Epithelial cell of proximal tubule (primary cell): ENCODE data around the gene SPEM1. TPM values are rescaled to one million over a fixed set of nuclear protein-coding genes. Genes with fewer than 3 reads are reported as not detected.

Experiments
- DNase-seq: peaks from one replicate; pipeline ENCODE4 v3.0.0-alpha.2; 2011; ENCODE audit warnings: low read depth
- H3K4me3 ChIP-seq: 2 replicates; pipeline ENCODE4 v1.5.1; 2011; ENCODE audit warnings: low read depth, mild to moderate bottlenecking, low read length
- CTCF ChIP-seq: conservative IDR thresholded peaks from 2 replicates; pipeline ENCODE4 v1.5.1; 2012; ENCODE audit warnings: low read depth, mild to moderate bottlenecking, low read length
- total RNA-seq: library from RNA; depleted of rRNA; stranded (reverse); fragments of >200 nt; gene quantifications from 2 replicates; pipeline ENCODE4 v1.2.3, GENCODE V29; 2015

The SPEM1 gene
- not detected in 2 replicates for total RNA-seq

- no peak for TF ChIP-seq CTCF
- DNase-seq = no peak
- H3K4me3 ChIP-seq = no peak within 1 kb of the TSS
Observed at GRCh38 chr17:7419819-7420610, at the start of gene SPEM1. Gene SPEM1, plus strand, starts transcription at chr17:7420324. Its CDS starts 61 bp downstream, at chr17:7420385.

- no peak for TF ChIP-seq CTCF
- no peak overlapping the region for H3K4me3 ChIP-seq
- DNase-seq = no peak
Observed at GRCh38 chr17:7370853-7371252, 49.3 kb upstream of the SPEM1 start.

GRCh38 chr17:7374353-7374752 lies 45.8 kb upstream of the SPEM1 start:
- H3K4me3 ChIP-seq = no peak overlapping the region
- no peak for TF ChIP-seq CTCF

GRCh38 chr17:7379134-7379533 lies 41.0 kb upstream of the SPEM1 start:
- TF ChIP-seq CTCF = no peak
- DNase-seq = no peak
- H3K4me3 ChIP-seq = no peak overlapping the region

More at GRCh38 chr17:7374353-7374752, 45.8 kb upstream of the SPEM1 start:
- no peak for DNase-seq

DNA sequence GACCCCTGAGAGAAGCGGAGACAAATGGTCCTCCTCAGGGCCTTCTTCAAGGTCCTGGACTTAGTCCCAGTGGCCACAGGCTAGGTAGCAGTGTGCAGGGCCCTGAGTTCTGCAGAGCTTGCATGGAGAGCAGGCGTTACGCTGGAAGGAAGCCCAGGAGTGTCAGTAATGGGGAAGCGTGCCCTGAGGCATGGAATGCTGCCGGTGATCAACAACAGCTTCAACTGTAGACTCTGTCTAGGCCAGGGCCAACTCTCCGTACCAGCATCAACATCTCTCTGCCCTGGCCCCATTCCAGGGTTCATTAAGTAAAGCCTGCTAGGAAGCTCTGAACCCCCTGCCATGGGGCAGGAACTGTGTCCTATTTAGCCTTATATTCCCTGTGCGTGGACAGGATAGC lies 39.8 kb upstream of the SPEM1 start:
- no peak for DNase-seq
- peak overlapping the region; percentile 81 for H3K4me3 ChIP-seq
- TF ChIP-seq CTCF = no peak

DNA sequence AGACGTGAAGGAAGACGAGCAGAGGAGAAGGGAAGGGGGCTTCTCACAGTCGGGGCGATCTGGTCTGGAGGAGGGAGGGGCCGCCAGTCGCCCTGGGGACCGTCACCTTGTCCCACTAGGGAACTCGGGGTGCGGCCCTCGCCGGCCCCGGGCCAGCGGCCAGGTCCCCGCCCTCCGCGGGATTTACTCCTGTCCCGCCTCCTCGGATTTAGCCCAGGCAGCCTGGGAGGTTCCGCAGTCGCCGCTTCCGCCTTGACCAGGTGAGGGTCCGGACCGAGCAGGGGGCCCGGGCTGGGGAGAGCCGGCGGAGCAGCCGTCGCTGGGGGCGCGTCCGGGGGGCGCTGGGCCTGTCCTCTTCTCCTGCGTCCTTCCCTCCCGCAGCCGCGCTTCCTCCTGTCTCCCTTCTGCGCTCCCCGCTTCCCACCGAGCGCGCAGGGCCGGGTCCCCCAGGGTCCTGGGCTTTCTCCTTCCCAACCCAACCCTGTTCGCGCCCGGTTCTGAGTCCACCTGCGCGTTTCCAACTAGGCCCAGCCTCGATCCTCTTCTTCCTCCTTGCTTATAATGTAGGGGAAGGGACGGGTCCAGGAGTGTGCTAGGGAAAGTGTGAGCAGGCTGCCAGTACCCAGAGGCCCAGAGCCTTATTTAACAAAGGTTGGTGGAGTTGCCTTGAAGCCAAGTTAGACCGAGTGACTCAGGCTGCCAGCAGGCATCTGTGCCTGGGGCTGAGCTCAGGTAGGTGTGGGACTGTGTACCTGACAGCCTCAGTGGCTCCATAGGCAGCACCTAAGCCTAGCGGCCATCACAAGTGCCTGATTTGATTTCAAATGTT lies 39.1 kb upstream of the SPEM1 start, which contains the start of gene TNK1:
Gene TNK1 (plus strand): TSS at position 235 of the 829 bp plus-strand sequence. CDS start 1,838 bp downstream, outside the sequence.
- H3K4me3 ChIP-seq = peak within 1 kb of the TSS; percentile 81
- DNase-seq = no peak

More for the DNA sequence above, 39.1 kb upstream of the SPEM1 start, which contains the start of gene TNK1:
- no peak for TF ChIP-seq CTCF
